ENCODE measurements around the gene OLFM1.

OLFM1 gene

GRCh38 chr9:135090081-135090480 lies 2.6 kb downstream of the OLFM1 start:
- no peak for DNase-seq (ENCODE audit: low read depth)

- DNase-seq (ENCODE audit: low read depth), result no peak
Measured at GRCh38 chr9:135090547-135090946, 3.1 kb downstream of the OLFM1 start.

- DNase-seq (ENCODE audit: low read depth), result no peak
Measured at GRCh38 chr9:135091545-135091944, 4.1 kb downstream of the OLFM1 start.

- DNase-seq (ENCODE audit: low read depth), result no peak
Measured at GRCh38 chr9:135093111-135093510, 5.6 kb downstream of the OLFM1 start.

GRCh38 chr9:135093911-135094584 lies 6.6 kb downstream of the OLFM1 start:
- no peak for DNase-seq (ENCODE audit: low read depth)

- no peak for DNase-seq (ENCODE audit: low read depth)
Measured at GRCh38 chr9:135095470-135096407, 8.3 kb downstream of the OLFM1 start.

- DNase-seq (ENCODE audit: low read depth), result no peak
Measured at GRCh38 chr9:135096408-135096895, 9.0 kb downstream of the OLFM1 start.

- DNase-seq (ENCODE audit: low read depth), result no peak
Measured at GRCh38 chr9:135098400-135099105, 11.1 kb downstream of the OLFM1 start.

GRCh38 chr9:135099574-135099973 lies 12.1 kb downstream of the OLFM1 start:
- no peak for DNase-seq (ENCODE audit: low read depth)

GRCh38 chr9:135100241-135100681 lies 12.8 kb downstream of the OLFM1 start:
- no peak for DNase-seq (ENCODE audit: low read depth)

GRCh38 chr9:135100725-135101410 lies 13.4 kb downstream of the OLFM1 start:
- no peak for DNase-seq (ENCODE audit: low read depth)

- no peak for DNase-seq (ENCODE audit: low read depth)
Measured at GRCh38 chr9:135101486-135101885, 14.0 kb downstream of the OLFM1 start.

- DNase-seq (ENCODE audit: low read depth), result no peak
Measured at GRCh38 chr9:135101926-135102325, 14.5 kb downstream of the OLFM1 start.

- no peak for DNase-seq (ENCODE audit: low read depth)
Measured at GRCh38 chr9:135102331-135102730, 14.9 kb downstream of the OLFM1 start.

GRCh38 chr9:135103001-135103446 lies 15.6 kb downstream of the OLFM1 start:
- DNase-seq (ENCODE audit: low read depth), result no peak

- no peak for DNase-seq (ENCODE audit: low read depth)
Measured at GRCh38 chr9:135103931-135104639, 16.6 kb downstream of the OLFM1 start.

- DNase-seq (ENCODE audit: low read depth), result no peak
Measured at GRCh38 chr9:135104761-135105160, 17.3 kb downstream of the OLFM1 start.

- DNase-seq (ENCODE audit: low read depth), result no peak
Measured at GRCh38 chr9:135105211-135105745, 17.8 kb downstream of the OLFM1 start.

- no peak for DNase-seq (ENCODE audit: low read depth)
Measured at GRCh38 chr9:135105938-135106491, 18.5 kb downstream of the OLFM1 start.

- DNase-seq (ENCODE audit: low read depth), result no peak
Measured at GRCh38 chr9:135106551-135107270, 19.2 kb downstream of the OLFM1 start.
